HEK293 (cell line): ENCODE data around the gene HDAC11.

Experiments used
- CTCF ChIP-seq: fragments of 450-650 bp; formaldehyde crosslinking; IDR thresholded peaks from 2 replicates; pipeline ENCODE4 v1.5.1; 2016; ENCODE audit warnings: missing biosample characterization, missing genetic modification characterization
- KLF10 ChIP-seq: fragments of 450-650 bp; IDR thresholded peaks from 2 replicates; pipeline ENCODE4 v1.5.1; 2018; ENCODE audit warnings: missing biosample characterization, mild to moderate bottlenecking, missing genetic modification characterization
- REPIN1 ChIP-seq: fragments of 450-650 bp; formaldehyde crosslinking; IDR thresholded peaks from 2 replicates; pipeline ENCODE4 v1.5.1; 2017; ENCODE audit warnings: missing biosample characterization, missing genetic modification characterization, low read depth
- REST ChIP-seq: fragments of 450-650 bp; formaldehyde crosslinking; IDR thresholded peaks from 2 replicates; pipeline ENCODE4 v1.5.1; 2016; ENCODE audit warnings: missing biosample characterization, missing genetic modification characterization
- SP7 ChIP-seq: fragments of 450-650 bp; formaldehyde crosslinking; IDR thresholded peaks from 2 replicates; pipeline ENCODE4 v1.5.1; 2016; ENCODE audit warnings: missing biosample characterization, missing genetic modification characterization
- ZFP3 ChIP-seq: fragments of 450-650 bp; formaldehyde crosslinking; IDR thresholded peaks from 2 replicates; pipeline ENCODE4 v1.5.1; 2016; ENCODE audit warnings: low read depth, missing biosample characterization, missing genetic modification characterization
- ZNF239 ChIP-seq: fragments of 450-650 bp; formaldehyde crosslinking; IDR thresholded peaks from 2 replicates; pipeline ENCODE4 v1.5.1; 2016; ENCODE audit warnings: missing biosample characterization, missing genetic modification characterization
- ZNF280D ChIP-seq: fragments of 450-650 bp; formaldehyde crosslinking; IDR thresholded peaks from 2 replicates; pipeline ENCODE4 v1.5.1; 2016; ENCODE audit warnings: missing biosample characterization, missing genetic modification characterization
- ZNF670 ChIP-seq: fragments of 450-650 bp; formaldehyde crosslinking; IDR thresholded peaks from 2 replicates; pipeline ENCODE4 v1.5.1; 2016; ENCODE audit warnings: missing biosample characterization, missing genetic modification characterization, low read depth

DNA sequence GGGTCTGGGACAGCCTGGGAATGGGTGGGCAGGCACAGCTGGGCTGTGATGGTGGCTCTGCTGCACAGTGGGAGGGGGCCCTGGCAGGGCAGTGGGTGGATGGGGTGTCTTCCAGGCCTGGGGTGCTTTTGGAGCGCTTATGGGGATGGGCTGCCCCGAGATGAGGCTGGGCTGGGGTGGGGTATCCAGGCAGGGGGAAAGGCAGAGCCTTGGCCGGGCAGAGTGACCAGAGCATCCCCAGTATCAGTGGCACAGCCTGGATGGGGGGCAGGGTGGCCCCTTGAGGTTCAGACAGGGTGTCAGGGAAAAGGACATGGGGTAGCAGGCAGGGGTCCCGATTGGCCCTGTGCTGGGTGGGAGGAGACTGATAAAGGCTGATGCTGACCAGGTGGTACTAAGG, 26.6 kb downstream of the HDAC11 start:
- no peak for TF ChIP-seq CTCF
- no peak for TF ChIP-seq KLF10 (tag by site-specific recombination)
- TF ChIP-seq SP7 (tag by site-specific recombination) = no peak
- no peak for TF ChIP-seq REST (tag by site-specific recombination)
- TF ChIP-seq ZFP3 (tag by site-specific recombination) = no peak
- TF ChIP-seq ZNF239 = no peak
- TF ChIP-seq ZNF280D (tag by site-specific recombination) = no peak
- no peak for TF ChIP-seq REPIN1 (tag by site-specific recombination)
- no peak for TF ChIP-seq ZNF670 (tag by site-specific recombination)
